HUES64 (cell line): ENCODE measurements around the gene DENND10.
"Not testable (repeated sequence)": the region's sequence is repeated elsewhere in the genome, so short reads cannot be mapped to it uniquely, and the experiment has no call there.

ENCODE experiments used
- H3K27ac ChIP-seq: 2 replicates; pipeline ENCODE4 v1.7.0; 2013; ENCODE audit warnings: low read depth, low read length, inconsistent platforms
- H3K27me3 ChIP-seq: 2 replicates; pipeline ENCODE4 v1.6.1; 2013; ENCODE audit warnings: mild to moderate bottlenecking, low read length; ENCODE audit not compliant: insufficient read depth
- H3K36me3 ChIP-seq: 2 replicates; pipeline ENCODE4 v1.6.1; 2013; ENCODE audit warnings: mild to moderate bottlenecking, low read length; ENCODE audit not compliant: insufficient read depth
- H3K4me1 ChIP-seq: 2 replicates; pipeline ENCODE4 v1.6.1; 2013; ENCODE audit warnings: mild to moderate bottlenecking, low read length, moderate library complexity; ENCODE audit not compliant: insufficient read depth
- H3K4me3 ChIP-seq: 2 replicates; pipeline ENCODE4 v1.5.1; 2013; ENCODE audit warnings: mild to moderate bottlenecking, low read length, moderate library complexity
- H3K9ac ChIP-seq: 2 replicates; pipeline ENCODE4 v1.6.1; 2013; ENCODE audit warnings: mild to moderate bottlenecking, low read depth, low read length
- H3K9me3 ChIP-seq: 2 replicates; pipeline ENCODE4 v1.6.1; 2013; ENCODE audit warnings: low read depth, low read length; ENCODE audit not compliant: insufficient read depth
- WGBS: fragments of 150-250, 120-280 bp; methylation state at CpG from one replicate; pipeline ENCODE4 v1.1.7; 2013; ENCODE audit warnings: missing lambda C conversion rate; 5-methylcytosine and 5-hydroxymethylcytosine counted together

DENND10 gene

DNA sequence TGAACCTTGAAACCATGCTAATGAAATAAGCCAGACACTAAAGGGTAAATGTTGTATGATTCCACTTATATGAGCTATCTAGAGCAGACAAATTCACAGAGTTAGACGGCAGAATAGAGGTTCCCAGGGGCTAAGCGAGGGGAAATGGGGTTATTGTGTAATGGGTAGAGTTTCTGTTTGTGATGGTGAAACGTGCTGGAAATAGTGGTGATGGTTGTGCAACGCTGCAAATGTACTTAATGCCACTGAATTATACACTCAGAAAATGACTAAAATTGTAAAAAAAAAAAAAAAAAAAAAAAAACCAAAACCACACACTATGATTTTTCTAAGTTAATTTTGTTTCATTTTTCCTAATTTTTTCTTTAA, 31.6 kb downstream of the DENND10 start:
- WGBS = over 99% methylated on average over 3 of the region's 4 CpGs
- no peaks in the 10 kb centered on the region for H3K4me1 ChIP-seq
- H3K4me3 ChIP-seq = no peak overlapping the region
- no peaks in the 10 kb centered on the region for H3K9me3 ChIP-seq
- H3K36me3 ChIP-seq = peaks cover 53% of the 10 kb centered on the region
- H3K27me3 ChIP-seq = no peaks in the 10 kb centered on the region
- no peak overlapping the region for H3K27ac ChIP-seq
- no peak overlapping the region for H3K9ac ChIP-seq

DNA sequence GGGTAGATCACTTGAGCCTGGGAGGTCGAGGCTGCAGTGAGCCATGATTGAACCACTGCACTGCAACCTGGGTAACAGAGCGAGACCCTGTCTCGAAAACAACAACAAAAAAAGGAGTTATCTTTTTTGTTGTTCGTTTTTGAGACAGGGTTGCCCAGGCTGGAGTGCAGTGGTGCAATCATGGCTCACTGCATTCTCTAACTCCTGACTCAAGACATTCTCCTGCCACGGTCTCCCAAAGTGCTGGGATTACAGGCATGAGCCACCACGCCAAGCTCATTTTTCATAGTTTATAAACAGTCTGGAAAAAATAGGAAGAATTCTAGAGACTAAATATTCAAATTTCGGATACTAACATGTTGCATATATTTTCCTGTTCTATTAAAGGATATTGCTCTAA, 32.2 kb downstream of the DENND10 start:
- Histone ChIP-seq H3K4me1 (no peaks in the 10 kb centered on the region), H3K27me3 (no peaks in the 10 kb centered on the region), H3K4me3 (no peak overlapping the region), H3K36me3 (peaks cover 47% of the 10 kb centered on the region), H3K27ac (no peak overlapping the region), H3K9ac (no peak overlapping the region), H3K9me3 (no peaks in the 10 kb centered on the region)
- WGBS = 97% methylated on average over 6 of the region's 7 CpGs

DNA sequence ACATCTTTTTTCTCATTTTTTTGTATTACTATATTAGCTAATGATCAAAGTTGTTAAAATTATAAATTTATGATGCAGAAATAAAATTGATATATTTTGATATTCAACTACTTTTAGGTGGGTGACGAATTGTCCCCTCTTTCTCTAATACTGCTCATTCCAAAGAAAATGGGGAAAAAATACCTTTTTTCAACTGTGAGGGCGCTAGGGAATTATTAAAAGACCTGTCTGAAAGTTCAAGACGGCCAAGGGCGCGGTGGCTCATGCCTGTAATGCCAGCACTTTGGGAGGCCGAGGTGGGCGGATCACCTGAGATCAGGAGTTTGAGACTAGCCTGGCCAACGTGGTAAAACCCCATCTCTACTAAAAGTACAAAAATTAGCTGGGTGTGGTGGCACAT, 34.0 kb downstream of the DENND10 start:
- H3K9ac ChIP-seq, H3K4me1 ChIP-seq, H3K27me3 ChIP-seq, H3K4me3 ChIP-seq, H3K27ac ChIP-seq, H3K9me3 ChIP-seq: not testable (repeated sequence)
- 79% methylated on average over 6 of the region's 8 CpGs for WGBS
- peaks cover 30% of the 10 kb centered on the region for H3K36me3 ChIP-seq

DNA sequence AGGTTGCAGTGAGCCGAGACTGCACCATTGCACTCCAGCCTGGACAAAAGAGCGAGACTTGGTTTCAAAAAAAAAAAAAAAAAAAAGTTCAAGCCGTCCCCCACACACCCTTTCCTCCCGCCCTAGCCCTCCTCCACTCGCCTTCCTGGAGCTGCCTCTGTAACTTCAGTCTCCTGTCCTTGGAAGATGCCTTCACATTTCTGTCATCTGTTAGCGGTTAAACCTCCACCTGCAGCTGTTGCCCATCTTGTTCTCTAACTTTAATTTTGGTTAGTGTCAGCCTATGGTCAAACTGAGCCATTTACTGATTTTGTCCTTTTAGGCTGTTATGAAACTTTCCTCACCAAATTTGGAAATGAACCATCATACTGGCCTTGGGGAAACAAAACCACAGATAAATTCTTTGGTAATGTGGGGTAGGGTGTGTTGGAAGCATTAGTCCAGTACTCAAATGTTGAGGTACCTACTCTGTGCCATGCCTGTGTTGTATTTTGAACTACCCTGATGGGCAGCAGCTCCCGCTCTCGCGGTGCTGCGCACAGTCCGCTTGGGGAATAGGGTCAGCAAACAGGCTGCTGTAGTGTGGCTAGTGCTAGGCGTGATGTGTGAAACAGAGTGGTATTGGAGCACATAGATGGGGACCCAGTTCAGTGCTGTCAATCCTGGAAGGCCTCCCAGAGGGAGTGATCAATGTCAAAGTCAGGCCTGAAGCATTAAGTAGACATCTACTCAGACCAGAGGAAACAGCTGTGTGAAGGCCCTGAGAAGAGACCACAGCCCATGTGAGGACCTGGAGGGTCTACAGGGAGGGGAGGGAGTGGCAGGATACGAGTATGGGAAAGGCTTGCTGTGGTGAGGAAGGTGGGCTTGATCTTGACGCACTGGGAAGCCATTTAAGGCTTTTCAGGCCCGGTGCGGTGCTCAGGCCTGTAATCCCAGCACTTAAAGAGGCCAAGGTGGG, 34.7 kb downstream of the DENND10 start:
- H3K9me3 ChIP-seq = no peaks in the 10 kb centered on the region
- no peak overlapping the region for H3K9ac ChIP-seq
- H3K27me3 ChIP-seq = no peaks in the 10 kb centered on the region
- H3K4me1 ChIP-seq = no peaks in the 10 kb centered on the region
- no peak overlapping the region for H3K27ac ChIP-seq
- H3K4me3 ChIP-seq = no peak overlapping the region
- H3K36me3 ChIP-seq = peaks cover 22% of the 10 kb centered on the region
- WGBS = 96% methylated on average over 16 of the region's 16 CpGs

DNA sequence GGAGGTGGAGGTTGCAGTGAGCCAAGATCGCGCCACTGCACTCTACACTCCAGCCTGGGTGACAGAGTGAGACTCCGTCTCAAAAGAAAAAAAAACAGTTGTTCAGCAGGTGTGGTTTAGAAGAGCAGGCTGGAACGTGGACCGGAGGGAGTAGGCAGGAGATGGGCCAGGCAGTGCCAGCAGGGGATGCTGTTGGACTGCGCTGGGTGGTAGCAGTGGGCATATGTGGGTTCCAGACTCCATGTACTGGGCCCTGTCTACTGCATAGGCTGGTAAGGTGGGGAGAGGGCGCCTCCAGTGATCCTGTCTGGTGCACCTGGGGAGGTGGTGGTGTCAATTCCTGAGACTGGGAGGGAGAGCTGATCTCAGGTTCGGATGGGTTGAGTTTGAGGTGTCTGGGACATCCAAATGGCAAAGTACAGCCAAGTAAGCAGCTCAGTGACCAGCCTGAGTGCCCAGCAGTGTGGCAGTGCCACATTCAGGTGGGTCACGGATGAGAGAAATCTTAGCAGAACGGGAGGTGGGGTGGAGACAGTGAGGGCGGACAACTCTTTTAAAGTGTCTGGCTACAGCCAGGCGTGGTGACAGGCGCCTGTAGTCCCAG, 35.7 kb downstream of the DENND10 start:
- Histone ChIP-seq H3K4me1 (no peaks in the 10 kb centered on the region), H3K27ac (no peak overlapping the region), H3K36me3 (peaks cover 17% of the 10 kb centered on the region), H3K9me3 (no peaks in the 10 kb centered on the region), H3K27me3 (no peaks in the 10 kb centered on the region), H3K9ac (no peak overlapping the region), H3K4me3 (no peak overlapping the region)
- 86% methylated on average over 13 of the region's 13 CpGs for WGBS

DNA sequence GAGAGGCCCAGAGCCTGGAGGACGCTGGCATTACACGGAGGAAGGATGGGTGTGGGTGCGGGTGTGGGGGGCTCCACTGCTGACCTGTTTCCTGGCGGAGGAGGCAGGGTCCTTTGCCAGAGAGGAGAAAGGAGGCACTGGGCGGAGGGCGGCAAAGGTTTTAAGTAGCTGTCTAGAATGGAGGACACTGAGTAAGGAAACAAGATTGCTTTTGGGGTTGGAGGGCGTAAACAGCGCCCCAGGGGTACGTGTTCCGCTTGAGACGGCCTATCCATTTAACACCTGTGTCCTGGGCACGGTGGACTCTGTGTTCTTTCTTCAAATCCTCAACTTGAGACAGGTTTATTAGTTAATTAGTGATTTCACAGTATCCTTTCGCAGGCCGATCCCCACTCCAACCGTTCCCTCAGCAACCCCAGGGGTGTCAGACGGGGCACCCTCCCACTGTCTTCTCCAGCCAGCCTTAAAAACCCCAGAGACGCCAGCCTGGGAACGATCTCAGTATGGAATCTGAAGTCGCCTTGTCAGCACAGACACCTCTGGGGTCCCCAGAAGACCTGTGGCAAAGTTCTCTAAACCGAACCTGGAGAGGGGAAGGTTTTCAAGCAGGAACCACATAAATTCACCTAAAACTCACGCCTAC, 36.8 kb downstream of the DENND10 start:
- Histone ChIP-seq H3K9ac (no peak overlapping the region), H3K4me1 (no peaks in the 10 kb centered on the region), H3K36me3 (peaks cover 9% of the 10 kb centered on the region; the same call in 1 of the 2 replicates), H3K9me3 (no peaks in the 10 kb centered on the region), H3K27ac (no peak overlapping the region), H3K4me3 (no peak overlapping the region), H3K27me3 (no peaks in the 10 kb centered on the region)
- 93% methylated on average over 19 of the region's 21 CpGs for WGBS

DNA sequence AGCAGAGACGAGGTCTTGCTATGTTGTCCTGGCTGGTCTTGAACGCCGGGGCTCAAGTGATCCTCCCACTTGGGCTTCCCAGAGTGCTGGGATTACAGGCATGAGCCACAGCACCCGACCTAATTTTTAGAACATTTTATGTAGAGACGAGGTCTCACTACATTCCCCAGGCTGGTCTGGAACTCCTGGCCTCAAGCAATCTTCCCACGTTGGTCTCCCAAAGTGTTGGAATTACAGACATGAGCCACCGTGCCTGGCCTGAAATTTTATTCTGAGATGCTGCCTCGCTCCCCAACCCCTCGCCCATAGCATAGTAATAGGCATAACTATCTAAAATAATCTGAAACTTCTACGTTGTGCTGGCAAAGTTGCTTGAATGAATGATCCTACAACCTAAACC, 39.7 kb downstream of the DENND10 start:
- peaks cover 11% of the 10 kb centered on the region; the same call in 1 of the 2 replicates for H3K36me3 ChIP-seq
- no peaks in the 10 kb centered on the region for H3K4me1 ChIP-seq
- H3K9ac ChIP-seq = no peak overlapping the region
- H3K27ac ChIP-seq = no peak overlapping the region
- no peak overlapping the region for H3K4me3 ChIP-seq
- 97% methylated on average over 10 of the region's 10 CpGs for WGBS
- H3K9me3 ChIP-seq = no peaks in the 10 kb centered on the region
- no peaks in the 10 kb centered on the region for H3K27me3 ChIP-seq

DNA sequence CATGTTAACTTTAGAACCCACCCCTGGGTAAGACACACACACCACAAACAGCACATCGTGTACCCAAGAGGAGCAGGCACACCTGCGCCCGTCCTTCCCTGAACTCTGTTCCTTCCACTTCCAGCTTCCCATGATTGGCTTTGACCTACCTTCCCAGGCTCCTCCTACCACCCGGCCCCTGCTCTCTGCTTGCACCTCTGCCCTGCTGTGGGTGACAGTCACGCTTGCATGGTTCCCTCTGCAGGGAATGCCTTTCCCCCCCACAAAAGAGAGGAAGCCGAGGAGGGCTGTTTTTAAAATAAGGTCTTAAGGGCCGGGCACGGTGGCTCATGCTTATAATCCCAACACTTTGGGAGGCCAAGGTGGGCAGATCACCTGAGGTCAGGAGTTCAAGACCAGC, 45.2 kb downstream of the DENND10 start:
- Histone ChIP-seq H3K4me1 (no peaks in the 10 kb centered on the region), H3K4me3 (no peak overlapping the region), H3K9me3 (no peaks in the 10 kb centered on the region), H3K36me3 (peaks cover 18% of the 10 kb centered on the region; the same call in 1 of the 2 replicates), H3K27ac (no peak overlapping the region), H3K27me3 (no peaks in the 10 kb centered on the region), H3K9ac (no peak overlapping the region)
- 94% methylated on average over 8 of the region's 8 CpGs for WGBS

DNA sequence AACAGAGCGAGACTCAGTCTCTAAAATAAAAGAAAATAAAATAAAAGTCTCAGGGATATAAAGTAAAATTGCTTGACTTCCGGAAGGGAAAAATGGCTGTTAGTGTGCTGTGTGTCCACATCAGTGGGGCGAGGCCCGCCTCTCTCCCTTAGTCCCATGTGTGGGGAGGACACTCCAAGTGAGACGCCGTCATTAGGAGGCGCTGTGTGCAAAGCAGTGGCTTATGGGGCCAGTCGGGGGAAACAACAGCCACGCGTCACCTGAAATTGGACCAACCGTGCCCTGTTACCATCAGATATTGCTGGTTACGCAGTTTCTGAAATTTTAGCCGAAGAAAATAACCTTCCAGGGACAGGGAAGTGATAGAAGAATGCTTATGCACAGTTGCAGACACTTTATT, 45.8 kb downstream of the DENND10 start:
- Histone ChIP-seq H3K27me3 (no peaks in the 10 kb centered on the region), H3K36me3 (peaks cover 20% of the 10 kb centered on the region; the same call in 1 of the 2 replicates), H3K4me3 (no peak overlapping the region), H3K9ac (no peak overlapping the region), H3K27ac (no peak overlapping the region), H3K9me3 (no peaks in the 10 kb centered on the region), H3K4me1 (no peaks in the 10 kb centered on the region)
- 85% methylated on average over 13 of the region's 13 CpGs for WGBS

DNA sequence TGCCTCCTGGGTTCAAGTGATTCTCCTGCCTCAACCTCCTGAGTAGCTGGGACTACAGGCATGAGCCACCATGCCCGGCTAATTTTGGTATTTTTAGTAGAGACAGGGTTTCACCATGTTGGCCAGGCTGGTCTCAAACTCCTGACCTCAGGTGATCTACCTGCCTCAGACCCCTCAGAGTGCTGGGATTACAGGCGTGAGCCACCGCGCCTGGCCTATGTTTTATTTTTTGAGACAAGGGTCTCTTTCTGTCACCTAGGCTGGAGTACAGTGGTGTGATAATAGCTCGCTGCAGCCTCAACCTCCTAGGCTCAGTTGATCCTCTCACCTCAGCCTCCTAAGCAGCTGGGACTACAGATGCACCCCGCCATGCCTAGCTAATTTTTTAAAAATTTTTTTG, 47.7 kb downstream of the DENND10 start:
- H3K27me3 ChIP-seq, H3K4me3 ChIP-seq, H3K27ac ChIP-seq, H3K4me1 ChIP-seq, H3K9ac ChIP-seq, H3K9me3 ChIP-seq: not testable (repeated sequence)
- peaks cover 23% of the 10 kb centered on the region for H3K36me3 ChIP-seq
- 96% methylated on average over 6 of the region's 6 CpGs for WGBS

DNA sequence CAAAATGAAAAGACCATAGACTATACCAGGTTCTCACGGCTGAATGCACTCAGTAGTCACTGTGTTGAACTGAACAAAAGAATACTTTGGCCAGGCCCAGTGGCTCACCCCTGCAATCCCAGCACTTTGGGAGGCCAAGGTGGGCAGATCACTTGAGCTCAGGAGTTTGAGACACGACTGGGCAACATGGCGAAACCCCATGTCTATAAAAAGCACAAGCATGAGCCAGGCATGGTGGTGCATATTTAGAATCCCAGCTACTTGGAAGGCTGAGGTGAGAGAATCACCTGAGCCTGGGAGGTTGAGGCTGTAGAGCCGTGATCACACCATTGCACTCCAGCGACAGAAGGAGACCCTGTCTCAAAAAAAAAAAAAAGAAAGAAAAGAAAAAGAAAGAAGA, 49.1 kb downstream of the DENND10 start:
- no peaks in the 10 kb centered on the region for H3K27me3 ChIP-seq
- H3K4me3 ChIP-seq = no peak overlapping the region
- no peaks in the 10 kb centered on the region for H3K9me3 ChIP-seq
- H3K4me1 ChIP-seq = no peaks in the 10 kb centered on the region
- no peak overlapping the region for H3K27ac ChIP-seq
- no peak overlapping the region for H3K9ac ChIP-seq
- peaks cover 23% of the 10 kb centered on the region for H3K36me3 ChIP-seq
- 97% methylated on average over 5 of the region's 5 CpGs for WGBS
